Stimulated activated effector memory CD8-positive, alpha-beta T cell treated with anti-CD3 and anti-CD28 coated beads, Interleukin-12 subunit alpha, Interleukin-12 subunit beta, amount 100 ng/mL, for 72 hours (primary cell): ENCODE data around the gene PTPN7.
"Not testable (repeated sequence)": the region's sequence is repeated elsewhere in the genome, so short reads cannot be mapped to it uniquely, and the experiment has no call there.

Source experiments
- ATAC-seq: fragments of 150-1000 bp; cut with Tn5 transposase; 2 replicates; pipeline ENCODE4 v1.10.0; 2021
- DNase-seq, 2 donors: peaks; one replicate each; pipeline ENCODE4 v3.0.0; 2021 to 2022; ENCODE audit warnings: low spot score in 2 of 2
- H3K27ac Mint-ChIP-seq: one replicate; pipeline ENCODE4 v1.8.0; 2022; ENCODE audit warnings: mild to moderate bottlenecking, mixed read lengths
- H3K36me3 Mint-ChIP-seq: one replicate; pipeline ENCODE4 v1.8.0; 2022; ENCODE audit warnings: mild to moderate bottlenecking, mixed read lengths
- H3K4me1 Mint-ChIP-seq: one replicate; pipeline ENCODE4 v1.8.0; 2022; ENCODE audit warnings: mixed read lengths
- H3K4me3 Mint-ChIP-seq: one replicate; pipeline ENCODE4 v1.8.0; 2022; ENCODE audit warnings: mild to moderate bottlenecking, mixed read lengths
- H3K9me3 Mint-ChIP-seq: one replicate; pipeline ENCODE4 v1.8.0; 2022; ENCODE audit warnings: mixed read lengths

The PTPN7 gene

GRCh38 chr1:202194328-202194648 lies 33.9 kb upstream of the PTPN7 start:
- Mint-ChIP-seq H3K4me3 (peak overlapping the region; percentile 61), H3K36me3 (no peaks in the 10 kb centered on the region), H3K27ac (peak overlapping the region; percentile 48), H3K4me1 (peaks cover 39% of the 10 kb centered on the region), H3K9me3 (no peaks in the 10 kb centered on the region)
- ATAC-seq (no peak), DNase-seq (no peak)

DNA sequence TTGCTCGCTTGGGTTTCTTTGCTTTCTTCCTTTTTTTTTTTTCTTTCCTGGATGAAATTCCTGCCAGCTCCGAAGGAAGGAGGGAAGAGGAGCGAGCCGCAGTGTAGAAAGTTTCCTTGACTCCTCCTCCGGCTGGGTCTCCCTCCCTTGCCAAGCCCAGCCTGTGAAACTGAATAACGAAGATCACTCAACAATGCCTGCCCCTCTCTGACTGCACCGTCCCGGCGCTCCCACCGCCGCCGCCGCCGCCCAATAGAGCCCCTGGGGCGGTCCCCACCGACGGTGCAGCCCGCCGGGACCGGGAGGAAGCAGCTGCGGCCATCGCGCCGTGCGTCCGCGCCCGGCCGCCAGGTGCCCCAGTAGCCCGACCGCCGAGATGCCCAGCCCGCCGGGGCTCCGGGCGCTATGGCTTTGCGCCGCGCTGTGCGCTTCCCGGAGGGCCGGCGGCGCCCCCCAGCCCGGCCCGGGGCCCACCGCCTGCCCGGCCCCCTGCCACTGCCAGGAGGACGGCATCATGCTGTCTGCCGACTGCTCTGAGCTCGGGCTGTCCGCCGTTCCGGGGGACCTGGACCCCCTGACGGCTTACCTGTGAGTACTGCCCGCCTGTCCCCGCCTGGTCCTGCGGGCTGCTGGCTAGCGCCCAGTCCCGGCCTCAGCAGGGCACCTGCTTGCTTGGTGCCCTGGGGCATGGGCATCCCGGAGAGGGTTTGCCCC lies 33.4 kb upstream of the PTPN7 start, which contains the start of gene LGR6:
Gene LGR6 (plus strand): TSS at position 186 of the 714 bp plus-strand sequence. CDS start 191 bp downstream, at position 377.
- peak; percentile 12 for ATAC-seq
- no peak for DNase-seq

GRCh38 chr1:202192770-202193613 lies 32.6 kb upstream of the PTPN7 start:
- no peak overlapping the region for H3K27ac Mint-ChIP-seq
- ATAC-seq (peak; percentile 51), DNase-seq (peak; percentile 61 to 84)
- H3K36me3 Mint-ChIP-seq, result no peaks in the 10 kb centered on the region
- H3K4me1 Mint-ChIP-seq, result peaks cover 29% of the 10 kb centered on the region
- H3K9me3 Mint-ChIP-seq, result no peaks in the 10 kb centered on the region
- H3K4me3 Mint-ChIP-seq, result peak overlapping the region; percentile 61

More for the DNA sequence above, 33.4 kb upstream of the PTPN7 start, which contains the start of gene LGR6:
- Mint-ChIP-seq H3K36me3 (no peaks in the 10 kb centered on the region), H3K4me3 (peak within 1 kb of the TSS; percentile 61), H3K9me3 (no peaks in the 10 kb centered on the region), H3K4me1 (peaks cover 34% of the 10 kb centered on the region), H3K27ac (peak within 1 kb of the TSS; percentile 48)

GRCh38 chr1:202191391-202191790 lies 31.0 kb upstream of the PTPN7 start:
- H3K4me3 Mint-ChIP-seq, H3K36me3 Mint-ChIP-seq, H3K9me3 Mint-ChIP-seq, DNase-seq, H3K27ac Mint-ChIP-seq, ATAC-seq: not testable (repeated sequence)
- peaks cover 20% of the 10 kb centered on the region for H3K4me1 Mint-ChIP-seq

DNA sequence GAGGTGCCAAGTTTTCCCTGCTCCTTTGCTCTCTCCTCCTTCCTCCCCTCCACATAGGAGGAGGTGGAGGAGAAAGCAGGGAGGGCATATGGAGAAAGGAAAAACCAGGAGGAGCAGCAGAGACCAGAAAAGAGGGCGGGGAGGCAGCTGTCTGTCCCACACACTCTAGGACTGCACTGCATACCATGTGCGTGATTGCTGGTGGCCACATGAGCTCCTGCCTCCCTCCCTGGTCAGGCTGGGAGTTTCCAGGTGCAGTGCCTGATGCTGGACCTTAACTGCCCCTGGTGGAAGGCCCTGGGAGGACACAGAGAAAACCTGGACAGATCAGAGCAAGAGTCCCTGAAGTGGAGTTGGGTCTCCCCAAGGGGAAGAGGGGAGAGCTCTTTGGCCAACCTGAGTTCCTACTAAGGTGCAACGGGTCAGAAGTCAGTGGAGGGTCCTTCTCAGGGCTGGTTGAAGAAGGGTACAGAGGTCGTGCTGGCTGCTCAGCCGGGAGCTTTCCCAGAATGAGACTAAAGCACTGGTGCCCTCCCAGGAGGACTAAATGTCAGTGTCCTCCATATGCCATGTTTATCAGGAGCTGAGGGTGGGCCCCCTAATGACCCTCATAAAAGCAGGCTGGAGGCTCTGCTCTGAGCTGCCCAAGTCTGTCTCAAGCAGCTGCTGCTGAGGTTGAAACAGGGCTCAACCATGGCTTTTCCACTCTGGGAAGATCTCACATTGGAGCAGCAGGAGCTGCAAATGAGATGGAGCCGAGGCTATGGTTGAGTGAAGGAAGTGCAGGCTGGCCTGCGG lies 29.7 kb upstream of the PTPN7 start:
- no peak for ATAC-seq
- no peak overlapping the region for H3K4me3 Mint-ChIP-seq
- DNase-seq, result no peak
- H3K9me3 Mint-ChIP-seq, result no peaks in the 10 kb centered on the region
- H3K27ac Mint-ChIP-seq, result no peak overlapping the region
- H3K4me1 Mint-ChIP-seq, result peaks cover 20% of the 10 kb centered on the region
- H3K36me3 Mint-ChIP-seq, result no peaks in the 10 kb centered on the region

DNA sequence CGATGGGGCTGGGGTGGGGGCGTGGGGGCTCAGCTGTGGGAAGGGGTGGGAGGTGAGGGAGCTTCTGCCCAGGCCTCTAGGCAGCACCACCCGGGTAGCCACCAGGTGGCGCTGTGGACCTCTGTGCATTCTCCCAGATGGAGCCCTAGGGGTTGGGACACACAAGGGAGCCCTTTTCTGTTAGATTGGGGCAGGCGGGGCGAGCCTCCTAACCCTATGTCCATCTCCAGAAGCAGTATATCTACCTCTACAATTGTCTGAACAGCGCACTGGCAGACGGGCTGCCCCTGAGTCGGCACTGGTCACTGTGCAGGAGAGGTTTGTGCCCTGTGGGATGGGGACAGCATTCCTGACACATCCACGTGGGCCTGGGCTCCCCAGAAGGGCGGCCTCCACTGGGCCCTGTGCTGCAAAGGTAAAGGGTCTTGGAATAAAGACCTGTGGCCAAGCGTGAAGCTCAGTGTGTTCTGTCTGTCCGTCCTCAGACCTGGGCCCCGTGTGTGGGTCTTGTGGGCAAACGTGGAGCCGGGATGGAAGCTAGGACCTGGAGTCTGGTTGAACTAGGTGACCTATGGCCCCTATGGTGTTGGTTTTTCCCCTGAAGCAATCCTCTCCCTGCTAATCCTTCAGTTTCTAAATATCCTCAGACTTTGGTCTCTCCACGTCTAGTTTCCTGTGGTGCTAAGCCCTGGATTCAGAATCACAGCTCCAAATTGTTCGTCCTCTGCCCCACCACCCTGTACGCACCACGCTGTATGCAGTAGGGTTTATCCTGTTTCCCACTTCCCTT lies 28.8 kb upstream of the PTPN7 start:
- H3K4me3 Mint-ChIP-seq, result no peak overlapping the region
- H3K4me1 Mint-ChIP-seq, result peaks cover 24% of the 10 kb centered on the region
- H3K36me3 Mint-ChIP-seq, result no peaks in the 10 kb centered on the region
- ATAC-seq (peak; percentile 72), DNase-seq (peak; percentile 83 to 90)
- no peak overlapping the region for H3K27ac Mint-ChIP-seq
- no peaks in the 10 kb centered on the region for H3K9me3 Mint-ChIP-seq

- H3K36me3 Mint-ChIP-seq, result no peaks in the 10 kb centered on the region
- no peak for DNase-seq
- peak overlapping the region; percentile 85 for H3K27ac Mint-ChIP-seq
- H3K4me3 Mint-ChIP-seq, result no peak overlapping the region
- peaks cover 26% of the 10 kb centered on the region for H3K4me1 Mint-ChIP-seq
- no peak for ATAC-seq
- H3K9me3 Mint-ChIP-seq, result no peaks in the 10 kb centered on the region
These were observed 27.4 kb upstream of the PTPN7 start for GRCh38 chr1:202187697-202188407.

DNA sequence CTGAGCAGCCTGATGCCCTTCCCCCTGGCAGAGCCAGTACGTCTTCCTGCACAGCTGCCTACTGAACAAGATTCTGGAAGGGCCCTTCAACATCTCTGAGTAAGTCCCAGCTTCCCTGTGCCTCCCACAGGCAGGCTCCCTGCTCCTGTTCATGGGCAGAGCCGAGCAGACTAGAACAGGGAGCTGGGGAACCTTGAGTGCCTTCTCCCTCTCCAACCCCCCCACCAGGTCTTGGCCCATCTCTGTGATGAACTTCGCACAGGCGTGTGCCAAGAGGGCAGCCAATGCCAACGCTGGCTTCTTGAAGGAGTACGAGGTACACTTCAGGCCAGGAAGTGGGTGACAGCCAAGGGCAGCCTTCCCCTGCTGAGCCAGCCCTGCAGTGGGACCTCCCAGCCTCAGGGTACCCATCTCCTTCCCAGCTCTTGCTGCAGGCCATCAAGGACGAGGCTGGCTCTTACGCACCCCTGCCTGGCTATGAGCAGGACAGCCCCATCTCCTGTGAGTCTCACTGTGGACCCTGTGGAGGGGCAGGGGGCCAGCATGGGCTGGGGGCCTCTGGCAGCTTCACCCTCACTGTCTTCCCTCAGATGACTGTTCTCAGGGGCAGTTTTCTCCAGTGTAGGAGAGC lies 26.8 kb upstream of the PTPN7 start:
- DNase-seq, result no peak
- H3K36me3 Mint-ChIP-seq, result no peaks in the 10 kb centered on the region
- H3K9me3 Mint-ChIP-seq, result no peaks in the 10 kb centered on the region
- H3K27ac Mint-ChIP-seq, result peak overlapping the region; percentile 85
- ATAC-seq, result no peak
- no peak overlapping the region for H3K4me3 Mint-ChIP-seq
- H3K4me1 Mint-ChIP-seq, result peaks cover 26% of the 10 kb centered on the region

DNA sequence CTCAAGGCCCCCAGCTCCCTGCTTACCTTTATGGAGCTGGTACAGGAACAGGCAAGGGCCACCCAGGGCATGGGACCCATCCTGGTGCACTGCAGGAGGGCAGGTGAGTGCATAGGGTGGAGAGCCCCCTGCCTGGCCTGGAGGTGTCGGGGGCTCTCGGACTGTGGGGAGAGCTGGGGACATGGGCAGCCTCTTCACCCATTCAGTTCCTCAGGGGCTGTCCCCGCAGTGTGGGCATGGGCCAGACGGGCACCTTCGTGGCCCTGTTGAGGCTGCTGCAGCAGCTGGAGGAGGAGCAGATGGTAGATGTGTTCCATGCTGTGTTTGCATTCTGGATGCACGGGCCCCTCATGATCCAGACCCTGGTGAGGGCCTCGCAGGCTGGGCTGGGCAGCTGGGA lies 25.9 kb upstream of the PTPN7 start:
- Mint-ChIP-seq H3K9me3 (no peaks in the 10 kb centered on the region), H3K27ac (no peak overlapping the region), H3K4me1 (peaks cover 26% of the 10 kb centered on the region), H3K4me3 (no peak overlapping the region), H3K36me3 (no peaks in the 10 kb centered on the region)
- DNase-seq (no peak), ATAC-seq (no peak)

DNA sequence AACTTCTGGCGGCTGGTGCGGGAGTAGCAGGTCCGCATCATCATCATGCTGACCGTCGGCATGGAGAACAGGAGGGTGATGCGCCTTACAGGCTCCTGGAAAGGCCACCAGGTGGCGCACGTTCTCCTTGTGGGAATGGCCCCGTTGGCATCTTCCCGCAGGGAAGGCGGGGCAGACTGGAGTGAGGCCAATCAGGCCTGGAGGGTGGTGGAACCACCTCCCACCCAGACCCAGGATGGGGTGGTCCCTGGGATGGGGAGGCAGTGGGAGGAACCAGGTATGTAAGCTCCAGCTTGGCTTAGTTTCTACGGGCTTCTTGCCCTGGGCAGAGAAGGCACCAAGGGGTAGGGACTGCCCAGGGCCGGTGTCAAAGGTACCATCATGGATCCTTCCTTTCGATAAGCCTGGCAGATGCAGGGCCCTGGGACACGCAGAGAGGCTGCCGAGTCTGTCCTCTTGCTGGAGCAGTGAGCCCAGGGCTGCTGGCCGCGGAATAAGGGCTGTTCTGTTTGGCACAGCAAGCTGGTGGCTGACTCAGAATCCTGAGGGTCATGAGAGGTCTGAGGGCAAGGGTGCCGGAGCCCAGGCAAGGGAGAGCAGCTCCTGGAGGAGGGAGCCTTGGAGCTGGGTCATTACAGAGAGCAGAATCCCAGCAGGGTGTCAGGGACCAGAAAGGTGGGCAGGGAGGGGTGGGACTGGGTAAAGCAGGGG lies 24.5 kb upstream of the PTPN7 start:
- Mint-ChIP-seq H3K36me3 (no peaks in the 10 kb centered on the region), H3K9me3 (no peaks in the 10 kb centered on the region), H3K27ac (no peak overlapping the region), H3K4me1 (peaks cover 26% of the 10 kb centered on the region), H3K4me3 (peak overlapping the region; percentile 33)
- DNase-seq, result peak; percentile 60 to 86
- peak; percentile 74 for ATAC-seq

- Mint-ChIP-seq H3K4me3 (no peak overlapping the region), H3K4me1 (peaks cover 26% of the 10 kb centered on the region), H3K36me3 (no peaks in the 10 kb centered on the region), H3K27ac (no peak overlapping the region), H3K9me3 (no peaks in the 10 kb centered on the region)
- no peak for DNase-seq
- no peak for ATAC-seq
These were observed 21.9 kb upstream of the PTPN7 start for GRCh38 chr1:202182040-202182877.

DNA sequence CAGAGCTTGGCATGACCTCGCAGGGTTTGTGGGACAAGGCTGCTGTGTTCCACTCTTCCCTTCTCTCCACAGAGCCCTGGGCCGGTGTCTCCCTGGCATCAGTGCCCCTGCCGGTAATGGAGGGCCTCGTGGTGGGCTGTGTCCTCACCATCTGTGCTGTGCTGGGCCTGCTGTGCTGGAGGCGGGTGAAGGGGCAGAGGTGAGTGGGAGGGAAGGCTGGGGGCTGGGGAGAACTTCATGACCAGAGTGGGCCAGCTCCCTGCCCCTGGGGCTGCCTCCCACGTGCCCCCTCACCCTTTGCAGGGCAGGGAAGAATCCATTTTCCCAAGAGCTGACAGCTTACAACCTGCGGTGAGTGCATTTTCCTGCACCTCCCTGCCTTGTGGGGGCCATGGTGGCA lies 21.2 kb upstream of the PTPN7 start:
- peaks cover 26% of the 10 kb centered on the region for H3K4me1 Mint-ChIP-seq
- no peaks in the 10 kb centered on the region for H3K9me3 Mint-ChIP-seq

GRCh38 chr1:202180751-202181139 lies 20.3 kb upstream of the PTPN7 start:
- H3K4me3 Mint-ChIP-seq, H3K36me3 Mint-ChIP-seq, H3K27ac Mint-ChIP-seq, ATAC-seq, DNase-seq, H3K9me3 Mint-ChIP-seq: not testable (repeated sequence)
- H3K4me1 Mint-ChIP-seq, result peaks cover 26% of the 10 kb centered on the region

More for the DNA sequence above, 21.2 kb upstream of the PTPN7 start:
- ATAC-seq, result no peak
- Mint-ChIP-seq H3K36me3 (no peaks in the 10 kb centered on the region), H3K4me3 (no peak overlapping the region), H3K27ac (no peak overlapping the region)
- no peak for DNase-seq
